NB4 (cell line): ENCODE results near the gene RPS21.

Source experiments
- CTCF ChIP-seq: IDR thresholded peaks from one replicate; pipeline ENCODE4 v1.5.1; 2012; ENCODE audit warnings: low read depth, low read length
- POLR2A ChIP-seq: IDR thresholded peaks from 2 replicates; pipeline ENCODE4 v1.6.1; 2011; ENCODE audit warnings: mild to moderate bottlenecking; ENCODE audit not compliant: insufficient read length; ENCODE audit errors: extremely low read depth

GRCh38 chr20:62393335-62393665, 6.4 kb downstream of the RPS21 start:
- TF ChIP-seq CTCF, result no peak
- no peak for TF ChIP-seq POLR2A
